Omental fat pad (tissue), 4 donors: ENCODE measurements around the gene PRELID3B. TPM values are rescaled to one million over a fixed set of nuclear protein-coding genes. Genes with fewer than 3 reads are reported as not detected.

Experiments used
- ATAC-seq: fragments of 150-250 bp; one replicate; pipeline ENCODE4 v1.9.1; 2016; ENCODE audit warnings: mild to moderate bottlenecking, moderate library complexity; ENCODE audit not compliant: low FRiP score
- DNase-seq: peaks from one replicate; pipeline ENCODE4 v3.0.0-alpha.2; 2019; ENCODE audit warnings: low spot score
- total RNA-seq, 4 donors: library from RNA; depleted of rRNA; stranded (reverse); fragments of >200 nt; gene quantifications; one replicate each; pipeline ENCODE4 v1.1.0, GENCODE V29; 2016
- TF ChIP-seq, protein P1 (sequence below), 3 donors: fragments of 450-650 bp; IDR thresholded peaks; one replicate each; pipeline ENCODE4 v1.5.1; 2016 to 2017; ENCODE audit warnings: antibody characterized with exemption in 3 of 3, mild to moderate bottlenecking in 3 of 3, moderate library complexity in 2 of 3

Gene PRELID3B
- total RNA-seq, 4 donors from 2014 or later: 33.1 to 71.1 (median 51.2) TPM

DNA sequence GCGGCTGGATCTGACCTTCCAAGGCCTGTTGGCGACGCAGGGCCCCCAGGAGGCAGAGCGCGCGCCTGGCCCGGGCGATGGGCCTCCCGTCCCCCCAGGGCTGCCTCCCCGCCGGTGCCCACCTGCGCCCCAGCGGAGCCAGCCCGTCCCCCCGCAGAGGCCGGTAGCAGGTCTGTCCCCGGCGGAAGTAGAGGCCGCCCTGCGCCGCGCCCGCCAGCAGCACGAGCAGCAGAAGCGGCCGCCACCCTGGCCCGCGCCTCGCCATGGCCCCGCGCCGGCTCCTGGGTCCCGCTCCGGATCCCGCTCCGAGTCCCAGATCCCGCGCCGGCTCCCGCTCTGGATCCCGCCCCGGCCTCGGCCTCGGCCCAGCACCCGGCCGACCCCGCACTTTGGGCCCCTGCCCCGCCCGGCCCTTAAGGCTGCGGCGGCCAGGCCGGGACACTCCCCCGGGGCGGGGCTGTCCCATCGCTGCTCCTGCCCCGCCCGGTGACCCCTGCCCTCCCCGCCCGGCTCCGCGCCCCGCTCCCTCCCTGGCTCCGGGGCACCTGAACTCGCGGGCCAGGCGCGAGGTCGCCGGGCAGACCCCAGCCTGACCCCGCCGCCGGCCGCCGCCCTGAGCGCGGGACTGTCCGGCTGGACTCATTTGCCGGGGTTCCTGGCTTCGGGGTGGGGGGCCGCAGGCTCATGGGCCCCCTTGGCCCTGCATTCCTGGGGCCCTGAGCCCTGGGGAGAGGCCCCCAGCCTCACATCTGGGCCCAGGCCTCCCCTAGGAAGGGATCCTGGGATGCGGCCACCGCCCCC is 35.5 kb downstream of the PRELID3B start, which contains the start of gene CTSZ:
Gene CTSZ, minus strand, starts transcription at position 391 of the 801 bp plus-strand sequence. Its CDS starts 126 bp downstream, at position 265.
- ATAC-seq (peak; percentile 62), DNase-seq (no peak)
- TF ChIP-seq, protein P1, sequence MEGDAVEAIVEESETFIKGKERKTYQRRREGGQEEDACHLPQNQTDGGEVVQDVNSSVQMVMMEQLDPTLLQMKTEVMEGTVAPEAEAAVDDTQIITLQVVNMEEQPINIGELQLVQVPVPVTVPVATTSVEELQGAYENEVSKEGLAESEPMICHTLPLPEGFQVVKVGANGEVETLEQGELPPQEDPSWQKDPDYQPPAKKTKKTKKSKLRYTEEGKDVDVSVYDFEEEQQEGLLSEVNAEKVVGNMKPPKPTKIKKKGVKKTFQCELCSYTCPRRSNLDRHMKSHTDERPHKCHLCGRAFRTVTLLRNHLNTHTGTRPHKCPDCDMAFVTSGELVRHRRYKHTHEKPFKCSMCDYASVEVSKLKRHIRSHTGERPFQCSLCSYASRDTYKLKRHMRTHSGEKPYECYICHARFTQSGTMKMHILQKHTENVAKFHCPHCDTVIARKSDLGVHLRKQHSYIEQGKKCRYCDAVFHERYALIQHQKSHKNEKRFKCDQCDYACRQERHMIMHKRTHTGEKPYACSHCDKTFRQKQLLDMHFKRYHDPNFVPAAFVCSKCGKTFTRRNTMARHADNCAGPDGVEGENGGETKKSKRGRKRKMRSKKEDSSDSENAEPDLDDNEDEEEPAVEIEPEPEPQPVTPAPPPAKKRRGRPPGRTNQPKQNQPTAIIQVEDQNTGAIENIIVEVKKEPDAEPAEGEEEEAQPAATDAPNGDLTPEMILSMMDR (IDR thresholded peaks at IDR 0.05): no peak

DNA sequence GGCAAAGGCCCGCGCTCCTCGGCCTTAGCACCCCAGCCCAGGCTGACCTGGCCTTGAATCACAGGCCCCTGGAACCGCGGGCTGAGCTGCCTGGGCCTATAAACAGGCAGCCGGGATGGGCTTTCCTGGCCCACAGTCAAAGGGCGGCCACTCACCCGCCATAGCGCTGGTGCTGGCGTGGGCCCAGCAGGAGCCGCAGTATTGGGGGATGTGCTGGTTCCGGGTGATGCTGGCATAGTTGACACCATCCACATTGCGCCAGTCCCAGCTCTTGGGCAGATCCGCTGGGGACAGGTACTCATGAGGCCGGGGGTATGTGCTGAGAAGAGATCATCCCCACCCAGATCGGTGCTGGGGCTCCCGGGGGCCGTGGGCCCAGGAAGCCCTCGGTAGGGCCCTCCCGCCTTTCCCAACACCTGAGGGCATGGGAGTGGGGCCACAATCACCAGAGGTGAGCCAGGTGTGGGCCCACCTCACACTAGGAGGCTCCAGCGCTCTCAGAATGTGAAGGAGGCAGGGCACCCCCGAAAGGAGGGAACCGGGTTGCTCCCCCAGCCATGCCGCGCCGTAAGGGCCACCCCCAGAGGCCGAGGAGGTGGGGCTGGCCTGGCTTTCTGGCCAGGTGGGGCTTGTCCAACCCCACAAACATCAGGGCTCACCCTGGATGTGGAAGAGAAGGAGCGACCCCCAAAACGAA is 36.3 kb downstream of the PRELID3B start:
- ATAC-seq (peak; percentile 13), DNase-seq (no peak)
- TF ChIP-seq, protein P1 (IDR thresholded peaks at IDR 0.05): no peak

DNA sequence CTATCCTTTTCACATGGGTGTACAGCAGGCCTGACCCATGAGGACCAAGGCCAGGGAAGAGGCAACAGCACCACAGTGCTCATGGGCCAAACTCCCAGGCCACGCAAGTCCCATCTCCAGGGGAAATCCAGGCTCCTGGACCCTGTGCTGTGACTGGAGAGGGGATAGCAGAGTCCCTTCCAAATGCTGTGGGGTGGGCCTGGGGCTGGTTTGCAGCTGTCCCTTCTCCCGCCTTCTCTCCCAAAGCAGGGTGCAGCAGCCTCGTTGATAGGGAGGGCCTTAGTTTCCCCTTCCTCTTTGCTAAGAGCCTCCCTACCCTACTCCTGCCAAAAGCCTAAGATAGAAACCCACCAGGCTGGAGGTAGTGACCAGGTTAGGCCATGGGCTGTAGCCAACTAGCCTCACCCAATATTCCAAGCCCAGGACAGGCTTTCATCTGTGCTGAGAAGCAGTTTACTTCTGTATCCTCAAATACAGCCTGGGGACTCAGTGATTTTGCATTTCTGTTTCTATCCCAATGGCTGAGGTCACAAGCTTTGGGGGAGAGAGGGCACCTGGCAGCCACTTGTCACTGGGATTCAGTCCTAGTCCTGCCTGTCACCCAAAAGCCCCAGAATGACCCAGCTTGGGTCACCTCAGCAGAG is 36.9 kb downstream of the PRELID3B start:
- ATAC-seq: no peak
- DNase-seq: no peak

DNA sequence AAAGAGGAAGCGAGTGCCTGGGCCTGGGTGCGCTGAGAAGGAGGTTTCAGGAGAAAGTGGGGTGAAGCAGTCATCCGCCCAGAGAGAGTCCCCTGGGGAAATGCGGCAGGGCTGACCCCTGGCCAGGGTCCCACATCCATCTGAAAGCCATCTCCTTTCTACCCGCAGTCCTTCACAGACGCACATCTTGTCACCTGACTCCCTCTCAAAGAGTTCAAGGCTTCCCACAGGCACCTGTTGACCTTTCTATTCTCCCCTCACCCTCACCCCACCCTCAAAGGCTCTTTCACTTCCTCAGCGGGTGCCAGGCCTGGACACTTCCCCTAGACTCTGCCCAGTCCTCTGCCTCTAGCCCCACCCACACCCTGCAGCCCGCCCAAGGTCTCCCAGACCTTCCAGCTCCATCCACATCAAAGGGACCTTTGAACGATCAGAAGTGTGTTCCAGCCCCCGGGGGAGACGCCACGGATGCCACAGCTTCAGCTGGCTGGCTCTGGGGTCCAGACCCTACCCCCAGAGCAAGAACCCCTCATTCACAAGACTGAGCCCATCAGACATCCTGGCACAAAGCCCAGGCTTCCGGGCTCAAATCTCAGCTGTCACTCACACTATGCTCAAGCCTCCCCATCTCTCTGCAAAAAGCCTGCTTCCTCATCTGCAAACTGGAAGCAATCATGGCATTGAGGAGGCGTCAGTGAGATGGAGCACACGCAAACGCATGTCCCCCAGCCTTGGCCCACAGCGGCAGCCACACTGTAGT is 37.6 kb downstream of the PRELID3B start:
- DNase-seq: no peak
- TF ChIP-seq, protein P1 (IDR thresholded peaks at IDR 0.05): no peak
- ATAC-seq: no peak

More for the DNA sequence above, 36.9 kb downstream of the PRELID3B start:
- TF ChIP-seq, protein P1 (IDR thresholded peaks at IDR 0.05): no peak

DNA sequence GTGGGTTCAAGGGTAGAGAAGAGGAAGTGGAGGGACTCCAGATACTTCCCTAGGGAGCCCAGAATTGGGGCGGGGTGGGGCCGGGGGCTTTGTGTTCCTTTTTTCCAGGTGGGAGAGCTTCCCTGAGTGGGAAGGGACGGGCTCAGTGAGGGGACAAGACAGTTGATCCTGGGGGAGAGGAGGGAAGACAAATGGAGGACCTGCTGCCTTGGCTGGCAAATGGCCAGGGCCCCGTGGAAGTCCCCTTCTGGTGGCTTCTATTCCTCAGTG is 38.2 kb downstream of the PRELID3B start:
- ATAC-seq: no peak
- TF ChIP-seq, protein P1 (IDR thresholded peaks at IDR 0.05): no peak

DNA sequence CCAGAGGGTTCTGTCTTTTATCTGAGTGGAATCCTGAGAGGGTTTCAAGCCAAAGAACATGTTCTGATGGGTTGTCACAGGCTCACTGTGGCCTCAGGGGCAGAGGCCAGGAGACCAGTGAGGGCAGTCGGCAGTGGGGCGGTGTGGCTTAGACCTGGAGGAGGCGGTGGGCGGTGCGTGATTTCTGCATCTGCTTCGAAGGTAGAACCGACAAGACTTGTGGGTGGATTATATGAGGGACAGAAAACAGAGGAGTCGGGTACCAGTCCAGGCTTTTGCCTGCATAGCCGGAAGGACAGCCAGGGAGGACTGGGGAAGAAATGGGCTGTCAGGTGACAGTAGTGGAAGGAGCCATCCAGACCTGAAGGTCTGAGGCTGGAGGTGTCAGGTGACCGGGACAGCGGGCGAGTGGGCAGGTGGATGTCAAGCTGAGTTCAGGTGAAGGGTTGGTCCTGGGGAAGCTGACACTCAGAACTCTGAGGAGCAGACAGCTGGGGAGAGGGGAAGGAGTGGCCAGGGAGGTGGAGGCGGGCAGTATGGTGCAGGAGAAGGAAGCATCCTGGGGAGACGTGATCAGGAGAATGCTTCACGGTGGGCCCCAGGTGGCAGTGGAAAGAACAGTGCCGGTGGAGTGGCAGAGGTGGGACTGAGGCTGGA is 38.6 kb downstream of the PRELID3B start:
- TF ChIP-seq, protein P1 (IDR thresholded peaks at IDR 0.05): no peak
- no peak for DNase-seq

More for the DNA sequence above, 38.2 kb downstream of the PRELID3B start:
- no peak for DNase-seq

More for the DNA sequence above, 38.6 kb downstream of the PRELID3B start:
- ATAC-seq: no peak
